OCI-LY7 (cell line): ENCODE data around the gene TRIO. TPM values are rescaled to one million over a fixed set of nuclear protein-coding genes. Genes with fewer than 3 reads are reported as not detected.

Experiments used
- BruUV-seq: library from RNA; stranded (reverse); fragments of 400-500 nt; replicated peaks from 2 replicates; lab custom pipeline; 2021; lab: Mats Ljungman, UMichigan
- CTCF ChIA-PET: fragments of 300-600 bp; sonication (Branson Sonifier 250); formaldehyde crosslinking; loops from one replicate; lab custom pipeline; 2022; ENCODE audit warnings: antibody characterized with exemption; ENCODE audit not compliant: unreplicated experiment; lab: Charles Lee
- POLR2A ChIA-PET: fragments of 300-600 bp; sonication (Branson Sonifier 250); formaldehyde crosslinking; loops from one replicate; lab custom pipeline; 2022; ENCODE audit warnings: antibody characterized with exemption; lab: Charles Lee
- DNase-seq: peaks from one replicate; pipeline ENCODE4 v3.0.0-alpha.2; 2015; ENCODE audit warnings: low spot score
- H2AFZ ChIP-seq: fragments of 200-600 bp; sonication (generic), shearing (Covaris generic); 2 replicates; pipeline ENCODE4 v1.6.1; 2014; ENCODE audit warnings: mild to moderate bottlenecking, antibody characterized with exemption, low read length, moderate library complexity
- H3K27ac ChIP-seq: fragments of 200-600 bp; sonication (generic); 2 replicates; pipeline ENCODE4 v1.5.1; 2014; ENCODE audit warnings: mixed run types, low read depth, mild to moderate bottlenecking, moderate library complexity, low read length, inconsistent platforms; ENCODE audit not compliant: poor library complexity, severe bottlenecking
- H3K36me3 ChIP-seq: fragments of 200-600 bp; sonication (generic); 2 replicates; pipeline ENCODE4 v1.6.1; 2014; ENCODE audit warnings: mild to moderate bottlenecking, antibody characterized with exemption, low read length, moderate library complexity, mixed read lengths; ENCODE audit not compliant: insufficient read depth
- H3K4me1 ChIP-seq: fragments of 200-600 bp; sonication (generic); 2 replicates; pipeline ENCODE4 v1.5.1; 2014; ENCODE audit warnings: mild to moderate bottlenecking, low read length; ENCODE audit not compliant: insufficient read depth, poor library complexity, severe bottlenecking
- H3K4me2 ChIP-seq: fragments of 200-600 bp; sonication (generic); 2 replicates; pipeline ENCODE4 v1.6.1; 2014; ENCODE audit warnings: mild to moderate bottlenecking, low read length
- H3K4me3 ChIP-seq: fragments of 200-600 bp; sonication (generic); 2 replicates; pipeline ENCODE4 v1.5.1; 2014; ENCODE audit warnings: mild to moderate bottlenecking, low read depth, low read length; ENCODE audit not compliant: poor library complexity, severe bottlenecking
- H3K79me2 ChIP-seq: fragments of 200-600 bp; sonication (generic); 2 replicates; pipeline ENCODE4 v1.6.1; 2016; ENCODE audit warnings: low read depth, mild to moderate bottlenecking, low read length, moderate library complexity, mixed read lengths; ENCODE audit not compliant: insufficient read depth
- H3K9me2 ChIP-seq: fragments of 200-600 bp; sonication (generic); 2 replicates; pipeline ENCODE4 v1.6.1; 2016; ENCODE audit warnings: mild to moderate bottlenecking, low read length, mixed read lengths; ENCODE audit not compliant: insufficient read depth
- H3K9me3 ChIP-seq: fragments of 200-600 bp; sonication (generic); 2 replicates; pipeline ENCODE4 v1.6.1; 2014; ENCODE audit warnings: mild to moderate bottlenecking, mixed run types, low read length, mixed read lengths
- H4K20me1 ChIP-seq: fragments of 200-600 bp; sonication (generic); 2 replicates; pipeline ENCODE4 v1.6.1; 2014; ENCODE audit warnings: mild to moderate bottlenecking, antibody characterized with exemption, low read length, moderate library complexity, mixed read lengths; ENCODE audit not compliant: insufficient read depth
- EZH2phosphoT487 ChIP-seq: fragments of 200-600 bp; sonication (generic); IDR thresholded peaks from 2 replicates; pipeline ENCODE4 v1.6.1; 2018; ENCODE audit warnings: low read depth, borderline replicate concordance, mild to moderate bottlenecking, mixed run types, antibody characterized with exemption, low read length, moderate library complexity, mixed read lengths
- intact Hi-C: fragments of 100-400 bp; cut with micrococcal nuclease; formaldehyde crosslinking; loops from one replicate; pipeline ENCODE4 v1.10.0; 2022; ENCODE audit not compliant: unreplicated experiment
- total RNA-seq, 2 experiments: library from RNA; depleted of rRNA in 1 of 2; stranded (reverse); fragments of >200 nt in 1 of 2; shearing (Covaris generic) in 1 of 2; gene quantifications; 2 replicates each; pipeline ENCODE4 v1.2.3, GENCODE V29; 2014 to 2022
- TF ChIP-seq, protein P1 (sequence below): fragments of 200-600 bp; sonication (generic); conservative IDR thresholded peaks from 2 replicates; pipeline ENCODE4 v1.5.1; 2014; ENCODE audit warnings: mild to moderate bottlenecking, antibody characterized with exemption, low read length, moderate library complexity, mixed read lengths

TRIO gene
- total RNA-seq, 2 experiments from 2014 or later, result 35.8 to 55.1 TPM

- H3K4me2 ChIP-seq, result no peak overlapping the region
- H3K4me1 ChIP-seq, result peaks cover 15% of the 10 kb centered on the region
- no peak for DNase-seq
- H3K79me2 ChIP-seq, result no peaks in the 10 kb centered on the region
- no TSS peak for BruUV-seq
- H3K9me2 ChIP-seq, result no peaks in the 10 kb centered on the region
- TF ChIP-seq, protein P1, sequence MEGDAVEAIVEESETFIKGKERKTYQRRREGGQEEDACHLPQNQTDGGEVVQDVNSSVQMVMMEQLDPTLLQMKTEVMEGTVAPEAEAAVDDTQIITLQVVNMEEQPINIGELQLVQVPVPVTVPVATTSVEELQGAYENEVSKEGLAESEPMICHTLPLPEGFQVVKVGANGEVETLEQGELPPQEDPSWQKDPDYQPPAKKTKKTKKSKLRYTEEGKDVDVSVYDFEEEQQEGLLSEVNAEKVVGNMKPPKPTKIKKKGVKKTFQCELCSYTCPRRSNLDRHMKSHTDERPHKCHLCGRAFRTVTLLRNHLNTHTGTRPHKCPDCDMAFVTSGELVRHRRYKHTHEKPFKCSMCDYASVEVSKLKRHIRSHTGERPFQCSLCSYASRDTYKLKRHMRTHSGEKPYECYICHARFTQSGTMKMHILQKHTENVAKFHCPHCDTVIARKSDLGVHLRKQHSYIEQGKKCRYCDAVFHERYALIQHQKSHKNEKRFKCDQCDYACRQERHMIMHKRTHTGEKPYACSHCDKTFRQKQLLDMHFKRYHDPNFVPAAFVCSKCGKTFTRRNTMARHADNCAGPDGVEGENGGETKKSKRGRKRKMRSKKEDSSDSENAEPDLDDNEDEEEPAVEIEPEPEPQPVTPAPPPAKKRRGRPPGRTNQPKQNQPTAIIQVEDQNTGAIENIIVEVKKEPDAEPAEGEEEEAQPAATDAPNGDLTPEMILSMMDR, result no peak
- no peak for TF ChIP-seq EZH2phosphoT487
- no peaks in the 10 kb centered on the region for H4K20me1 ChIP-seq
- no peaks in the 10 kb centered on the region for H3K9me3 ChIP-seq
- no peak overlapping the region for H2AFZ ChIP-seq
- H3K27ac ChIP-seq, result no peak overlapping the region
- no peaks in the 10 kb centered on the region for H3K36me3 ChIP-seq
- ChIA-PET POLR2A (no interaction called here), CTCF (no interaction called here)
- no peak overlapping the region for H3K4me3 ChIP-seq
- intact Hi-C loops, result no loop called here
These were observed 189.6 kb downstream of the TRIO start for GRCh38 chr5:14332746-14333145.

DNA sequence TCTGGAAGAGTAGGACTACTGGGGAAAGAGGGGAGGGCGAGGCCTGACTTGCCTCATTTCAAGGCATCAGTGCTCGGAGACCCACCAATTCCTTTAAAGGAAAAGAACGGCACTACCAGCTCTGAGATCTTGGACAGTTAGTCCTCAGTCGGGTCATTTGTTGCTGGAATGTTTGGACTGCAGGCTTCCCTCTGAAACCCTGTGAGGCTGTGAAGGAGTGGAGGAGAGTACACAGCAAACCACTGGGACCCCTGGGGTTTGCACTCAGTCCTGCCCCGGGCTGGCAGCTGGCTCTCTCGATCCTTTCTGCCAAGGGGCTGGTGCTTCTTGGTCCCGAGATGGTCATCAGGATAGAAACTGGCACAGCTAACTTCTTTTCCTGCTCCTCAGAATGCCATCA, 194.5 kb downstream of the TRIO start:
- POLR2A ChIA-PET, result interaction anchor here (0.6 to 1.4 kb wide), 2 partner anchors 17 to 515 kb away, joined by 3 to 4 read pairs; no protein-coding TSS in a partner anchor
- H3K79me2 ChIP-seq, result no peaks in the 10 kb centered on the region
- no peak overlapping the region for H3K27ac ChIP-seq
- no peaks in the 10 kb centered on the region for H4K20me1 ChIP-seq
- CTCF ChIA-PET, result no interaction called here
- intact Hi-C loops, result no loop called here
- H3K4me1 ChIP-seq, result peaks cover 12% of the 10 kb centered on the region
- H2AFZ ChIP-seq, result no peak overlapping the region
- no peaks in the 10 kb centered on the region for H3K9me2 ChIP-seq
- H3K4me2 ChIP-seq, result no peak overlapping the region
- no peaks in the 10 kb centered on the region for H3K36me3 ChIP-seq
- no TSS peak for BruUV-seq
- TF ChIP-seq EZH2phosphoT487, result no peak
- TF ChIP-seq, protein P1, result no peak
- DNase-seq, result no peak
- no peaks in the 10 kb centered on the region for H3K9me3 ChIP-seq
- H3K4me3 ChIP-seq, result no peak overlapping the region

DNA sequence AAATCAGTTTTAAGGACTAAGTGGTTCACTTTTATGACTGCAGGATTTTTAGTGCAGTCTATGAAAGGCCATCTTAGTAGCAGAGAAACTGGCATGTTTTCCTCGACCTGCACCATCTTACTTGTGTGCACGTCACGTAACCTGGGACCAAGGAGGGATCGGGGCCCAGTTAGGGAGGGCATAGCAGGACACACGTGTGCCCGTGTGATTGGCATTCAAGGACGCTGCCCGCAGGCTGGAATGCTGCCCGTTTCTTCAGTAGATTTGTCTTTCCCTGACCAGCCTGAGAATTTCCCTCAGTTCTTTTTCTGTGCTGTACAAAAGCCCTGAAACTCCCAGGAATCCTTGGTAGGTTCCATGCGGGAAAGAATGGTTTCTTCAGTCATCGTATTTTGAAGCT, 196.3 kb downstream of the TRIO start:
- H3K27ac ChIP-seq, result no peak overlapping the region
- no peak overlapping the region for H2AFZ ChIP-seq
- no peak for DNase-seq
- no peaks in the 10 kb centered on the region for H3K9me2 ChIP-seq
- no peak overlapping the region for H3K4me2 ChIP-seq
- ChIA-PET CTCF (no interaction called here), POLR2A (no interaction called here)
- intact Hi-C loops, result no loop called here
- H3K4me1 ChIP-seq, result peaks cover 14% of the 10 kb centered on the region
- no peaks in the 10 kb centered on the region for H4K20me1 ChIP-seq
- no TSS peak for BruUV-seq
- no peak for TF ChIP-seq EZH2phosphoT487
- TF ChIP-seq, protein P1, result no peak
- no peaks in the 10 kb centered on the region for H3K9me3 ChIP-seq
- H3K4me3 ChIP-seq, result no peak overlapping the region
- H3K36me3 ChIP-seq, result no peaks in the 10 kb centered on the region
- H3K79me2 ChIP-seq, result no peaks in the 10 kb centered on the region
